NCI-H1105 treated with DMSO at 0.1 percent for 48 hours (cell line): ENCODE data around the gene RRP1B.
"Not testable (repeated sequence)": the region's sequence is repeated elsewhere in the genome, so short reads cannot be mapped to it uniquely, and the experiment has no call there.

Source experiments
- DNase-seq: peaks from one replicate; lab custom pipeline; 2025; lab: John Stamatoyannopoulos, UW

RRP1B gene

GRCh38 chr21:43667191-43667904 lies 8.0 kb downstream of the RRP1B start:
- no peak for DNase-seq

- DNase-seq = no peak
These were observed 10.7 kb downstream of the RRP1B start for GRCh38 chr21:43669828-43670605.

GRCh38 chr21:43675871-43676270 lies 16.5 kb downstream of the RRP1B start:
- DNase-seq = no peak

GRCh38 chr21:43676391-43676790 lies 17.0 kb downstream of the RRP1B start:
- DNase-seq = no peak

- DNase-seq = no peak
These were observed 20.6 kb downstream of the RRP1B start for GRCh38 chr21:43679951-43680350.

GRCh38 chr21:43680421-43680820 lies 21.1 kb downstream of the RRP1B start:
- DNase-seq = not testable (repeated sequence)

- no peak for DNase-seq
These were observed 22.3 kb downstream of the RRP1B start for GRCh38 chr21:43681650-43682049.

- DNase-seq = no peak
These were observed 25.1 kb downstream of the RRP1B start for GRCh38 chr21:43684424-43684823.

GRCh38 chr21:43686811-43687565 lies 27.6 kb downstream of the RRP1B start:
- no peak for DNase-seq

- no peak for DNase-seq
These were observed 28.4 kb downstream of the RRP1B start for GRCh38 chr21:43687566-43688399.

GRCh38 chr21:43688906-43689305 lies 29.5 kb downstream of the RRP1B start:
- no peak for DNase-seq

- DNase-seq = no peak
These were observed 30.4 kb downstream of the RRP1B start for GRCh38 chr21:43689556-43690337.

GRCh38 chr21:43690346-43690745 lies 31.0 kb downstream of the RRP1B start:
- DNase-seq = no peak

- no peak for DNase-seq
These were observed 31.9 kb downstream of the RRP1B start for GRCh38 chr21:43691086-43691795.

GRCh38 chr21:43691801-43692200 lies 32.4 kb downstream of the RRP1B start:
- DNase-seq = no peak

GRCh38 chr21:43692949-43693348 lies 33.6 kb downstream of the RRP1B start:
- no peak for DNase-seq

- no peak for DNase-seq
These were observed 34.6 kb downstream of the RRP1B start for GRCh38 chr21:43693981-43694380.

- DNase-seq = no peak
These were observed 35.2 kb downstream of the RRP1B start for GRCh38 chr21:43694437-43695079.

- no peak for DNase-seq
These were observed 36.9 kb downstream of the RRP1B start for GRCh38 chr21:43696214-43696613.
